Mucosa of stomach (tissue), 1 donor: ENCODE data around the gene RASSF1.
A peak's percentile ranks its signal among the peaks of the same experiment; 100 is the strongest.

Experiments used
- H3K27me3 ChIP-seq: one replicate; pipeline ENCODE4 v1.7.0; 2013; ENCODE audit warnings: mild to moderate bottlenecking, low read length; ENCODE audit not compliant: control insufficient read depth, insufficient read depth
- H3K36me3 ChIP-seq: one replicate; pipeline ENCODE4 v1.7.0; 2013; ENCODE audit warnings: low read length; ENCODE audit not compliant: control insufficient read depth, insufficient read depth
- H3K4me1 ChIP-seq: one replicate; pipeline ENCODE4 v1.7.0; 2013; ENCODE audit warnings: mild to moderate bottlenecking, low read length; ENCODE audit not compliant: control insufficient read depth, insufficient read depth
- H3K4me3 ChIP-seq: one replicate; pipeline ENCODE4 v1.7.0; 2013; ENCODE audit warnings: low read length
- H3K9ac ChIP-seq: one replicate; pipeline ENCODE4 v1.7.0; 2013; ENCODE audit warnings: mild to moderate bottlenecking, low read length, moderate library complexity
- H3K9me3 ChIP-seq: one replicate; pipeline ENCODE4 v1.7.0; 2013; ENCODE audit warnings: mild to moderate bottlenecking, low read length, moderate library complexity; ENCODE audit not compliant: control insufficient read depth
- donor health status: Pancreatic carcinoma.

RASSF1 gene

GRCh38 chr3:50336452-50337174, 4.0 kb downstream of the RASSF1 start:
- Histone ChIP-seq H3K36me3 (no peaks in the 10 kb centered on the region), H3K27me3 (no peaks in the 10 kb centered on the region), H3K4me1 (peaks cover 59% of the 10 kb centered on the region), H3K4me3 (peak overlapping the region; percentile 83), H3K9me3 (no peaks in the 10 kb centered on the region), H3K9ac (peak overlapping the region; percentile 89)

- H3K36me3 ChIP-seq, result peaks cover 17% of the 10 kb centered on the region
- H3K9ac ChIP-seq, result peak overlapping the region; percentile 15
- no peaks in the 10 kb centered on the region for H3K27me3 ChIP-seq
- H3K9me3 ChIP-seq, result no peaks in the 10 kb centered on the region
- no peak overlapping the region for H3K4me3 ChIP-seq
- H3K4me1 ChIP-seq, result peaks cover 40% of the 10 kb centered on the region
Observed at GRCh38 chr3:50334339-50335075, 6.1 kb downstream of the RASSF1 start.

GRCh38 chr3:50333744-50334328, 6.8 kb downstream of the RASSF1 start:
- peaks cover 38% of the 10 kb centered on the region for H3K4me1 ChIP-seq
- H3K36me3 ChIP-seq, result peaks cover 17% of the 10 kb centered on the region
- no peaks in the 10 kb centered on the region for H3K9me3 ChIP-seq
- H3K27me3 ChIP-seq, result no peaks in the 10 kb centered on the region
- H3K9ac ChIP-seq, result peak overlapping the region; percentile 15
- H3K4me3 ChIP-seq, result no peak overlapping the region

GRCh38 chr3:50331364-50331907, 9.2 kb downstream of the RASSF1 start:
- H3K9ac ChIP-seq, result no peak overlapping the region
- no peak overlapping the region for H3K4me3 ChIP-seq
- no peaks in the 10 kb centered on the region for H3K27me3 ChIP-seq
- peaks cover 17% of the 10 kb centered on the region for H3K36me3 ChIP-seq
- no peaks in the 10 kb centered on the region for H3K9me3 ChIP-seq
- peaks cover 41% of the 10 kb centered on the region for H3K4me1 ChIP-seq

GRCh38 chr3:50330330-50330729, 10.3 kb downstream of the RASSF1 start:
- peaks cover 17% of the 10 kb centered on the region for H3K36me3 ChIP-seq
- H3K27me3 ChIP-seq, result no peaks in the 10 kb centered on the region
- H3K4me3 ChIP-seq, result no peak overlapping the region
- no peak overlapping the region for H3K9ac ChIP-seq
- no peaks in the 10 kb centered on the region for H3K9me3 ChIP-seq
- peaks cover 31% of the 10 kb centered on the region for H3K4me1 ChIP-seq

- peak within 1 kb of the TSS; percentile 87 for H3K9ac ChIP-seq
- H3K27me3 ChIP-seq, result no peaks in the 10 kb centered on the region
- H3K9me3 ChIP-seq, result no peaks in the 10 kb centered on the region
- peaks cover 17% of the 10 kb centered on the region for H3K36me3 ChIP-seq
- peak within 1 kb of the TSS; percentile 85 for H3K4me3 ChIP-seq
- peaks cover 21% of the 10 kb centered on the region for H3K4me1 ChIP-seq
Observed at GRCh38 chr3:50327943-50328691, 12.5 kb downstream of the RASSF1 start, which contains the start of gene TUSC2. TSS of gene TUSC2 (minus strand) at chr3:50328223. CDS start at chr3:50328099, 124 bp downstream.

- H3K36me3 ChIP-seq, result peaks cover 17% of the 10 kb centered on the region
- peak overlapping the region; percentile 87 for H3K9ac ChIP-seq
- H3K27me3 ChIP-seq, result no peaks in the 10 kb centered on the region
- peak overlapping the region; percentile 85 for H3K4me3 ChIP-seq
- peaks cover 30% of the 10 kb centered on the region for H3K4me1 ChIP-seq
- no peaks in the 10 kb centered on the region for H3K9me3 ChIP-seq
Observed at GRCh38 chr3:50327129-50327528, 13.5 kb downstream of the RASSF1 start.

GRCh38 chr3:50326182-50326541, 14.5 kb downstream of the RASSF1 start:
- no peak overlapping the region for H3K4me3 ChIP-seq
- H3K36me3 ChIP-seq, result peaks cover 14% of the 10 kb centered on the region
- H3K9ac ChIP-seq, result no peak overlapping the region
- H3K9me3 ChIP-seq, result no peaks in the 10 kb centered on the region
- H3K4me1 ChIP-seq, result peaks cover 35% of the 10 kb centered on the region
- no peaks in the 10 kb centered on the region for H3K27me3 ChIP-seq

- peaks cover 9% of the 10 kb centered on the region for H3K36me3 ChIP-seq
- H3K4me3 ChIP-seq, result no peak overlapping the region
- H3K27me3 ChIP-seq, result no peaks in the 10 kb centered on the region
- no peaks in the 10 kb centered on the region for H3K9me3 ChIP-seq
- H3K4me1 ChIP-seq, result peaks cover 36% of the 10 kb centered on the region
- no peak overlapping the region for H3K9ac ChIP-seq
Observed at GRCh38 chr3:50325497-50326181, 15.0 kb downstream of the RASSF1 start.

GRCh38 chr3:50325113-50325480, 15.5 kb downstream of the RASSF1 start:
- H3K4me1 ChIP-seq, result peaks cover 41% of the 10 kb centered on the region
- no peaks in the 10 kb centered on the region for H3K9me3 ChIP-seq
- H3K9ac ChIP-seq, result no peak overlapping the region
- no peak overlapping the region for H3K4me3 ChIP-seq
- peaks cover 4% of the 10 kb centered on the region for H3K36me3 ChIP-seq
- no peaks in the 10 kb centered on the region for H3K27me3 ChIP-seq

GRCh38 chr3:50324351-50325112, 16.1 kb downstream of the RASSF1 start:
- H3K36me3 ChIP-seq, result no peaks in the 10 kb centered on the region
- H3K4me1 ChIP-seq, result peaks cover 46% of the 10 kb centered on the region
- H3K9me3 ChIP-seq, result no peaks in the 10 kb centered on the region
- no peak overlapping the region for H3K4me3 ChIP-seq
- H3K27me3 ChIP-seq, result no peaks in the 10 kb centered on the region
- no peak overlapping the region for H3K9ac ChIP-seq
